ENCODE measurements around the gene STARD5. TPM values are rescaled to one million over a fixed set of nuclear protein-coding genes. Genes with fewer than 3 reads are reported as not detected.

Gene STARD5
- total RNA-seq, 1 donor from 2014 or later: 4.8 TPM

- Histone ChIP-seq H3K27me3 (no peaks in the 10 kb centered on the region), H3K27ac (peak overlapping the region; percentile 26 to 38), H3K36me3 (no peaks in the 10 kb centered on the region), H3K4me1 (peaks cover 0 to 4% of the 10 kb centered on the region in 2 donors), H3K9me3 (no peaks in the 10 kb centered on the region), H3K4me3 (no peak overlapping the region)
- intact Hi-C loops (cut with DNase I): no loop called here
- TF ChIP-seq, protein P1, sequence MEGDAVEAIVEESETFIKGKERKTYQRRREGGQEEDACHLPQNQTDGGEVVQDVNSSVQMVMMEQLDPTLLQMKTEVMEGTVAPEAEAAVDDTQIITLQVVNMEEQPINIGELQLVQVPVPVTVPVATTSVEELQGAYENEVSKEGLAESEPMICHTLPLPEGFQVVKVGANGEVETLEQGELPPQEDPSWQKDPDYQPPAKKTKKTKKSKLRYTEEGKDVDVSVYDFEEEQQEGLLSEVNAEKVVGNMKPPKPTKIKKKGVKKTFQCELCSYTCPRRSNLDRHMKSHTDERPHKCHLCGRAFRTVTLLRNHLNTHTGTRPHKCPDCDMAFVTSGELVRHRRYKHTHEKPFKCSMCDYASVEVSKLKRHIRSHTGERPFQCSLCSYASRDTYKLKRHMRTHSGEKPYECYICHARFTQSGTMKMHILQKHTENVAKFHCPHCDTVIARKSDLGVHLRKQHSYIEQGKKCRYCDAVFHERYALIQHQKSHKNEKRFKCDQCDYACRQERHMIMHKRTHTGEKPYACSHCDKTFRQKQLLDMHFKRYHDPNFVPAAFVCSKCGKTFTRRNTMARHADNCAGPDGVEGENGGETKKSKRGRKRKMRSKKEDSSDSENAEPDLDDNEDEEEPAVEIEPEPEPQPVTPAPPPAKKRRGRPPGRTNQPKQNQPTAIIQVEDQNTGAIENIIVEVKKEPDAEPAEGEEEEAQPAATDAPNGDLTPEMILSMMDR (IDR thresholded peaks at IDR 0.05): no peak
- no peak for DNase-seq (ENCODE audit: low spot score in 2 of 2)
These were observed 27.8 kb downstream of the STARD5 start for GRCh38 chr15:81296186-81296585.

GRCh38 chr15:81295486-81296121, 28.3 kb downstream of the STARD5 start:
- H3K9me3 ChIP-seq: no peaks in the 10 kb centered on the region
- intact Hi-C loops (cut with DNase I): no loop called here
- no peaks in the 10 kb centered on the region for H3K36me3 ChIP-seq
- no peak overlapping the region for H3K27ac ChIP-seq
- no peak overlapping the region for H3K4me3 ChIP-seq
- DNase-seq (ENCODE audit: low spot score in 2 of 2): no peak
- H3K4me1 ChIP-seq: peaks cover 0 to 4% of the 10 kb centered on the region in 2 donors
- no peaks in the 10 kb centered on the region for H3K27me3 ChIP-seq
- TF ChIP-seq, protein P1 (IDR thresholded peaks at IDR 0.05): no peak

- H3K4me1 ChIP-seq: peaks cover 0 to 4% of the 10 kb centered on the region in 2 donors
- intact Hi-C loops (cut with DNase I): no loop called here
- no peaks in the 10 kb centered on the region for H3K9me3 ChIP-seq
- H3K27ac ChIP-seq: no peak overlapping the region
- no peaks in the 10 kb centered on the region for H3K36me3 ChIP-seq
- H3K4me3 ChIP-seq: no peak overlapping the region
- no peak for DNase-seq (ENCODE audit: low spot score in 2 of 2)
- no peaks in the 10 kb centered on the region for H3K27me3 ChIP-seq
- TF ChIP-seq, protein P1 (IDR thresholded peaks at IDR 0.05): no peak
These were observed 29.4 kb downstream of the STARD5 start for GRCh38 chr15:81294516-81294880.

DNA sequence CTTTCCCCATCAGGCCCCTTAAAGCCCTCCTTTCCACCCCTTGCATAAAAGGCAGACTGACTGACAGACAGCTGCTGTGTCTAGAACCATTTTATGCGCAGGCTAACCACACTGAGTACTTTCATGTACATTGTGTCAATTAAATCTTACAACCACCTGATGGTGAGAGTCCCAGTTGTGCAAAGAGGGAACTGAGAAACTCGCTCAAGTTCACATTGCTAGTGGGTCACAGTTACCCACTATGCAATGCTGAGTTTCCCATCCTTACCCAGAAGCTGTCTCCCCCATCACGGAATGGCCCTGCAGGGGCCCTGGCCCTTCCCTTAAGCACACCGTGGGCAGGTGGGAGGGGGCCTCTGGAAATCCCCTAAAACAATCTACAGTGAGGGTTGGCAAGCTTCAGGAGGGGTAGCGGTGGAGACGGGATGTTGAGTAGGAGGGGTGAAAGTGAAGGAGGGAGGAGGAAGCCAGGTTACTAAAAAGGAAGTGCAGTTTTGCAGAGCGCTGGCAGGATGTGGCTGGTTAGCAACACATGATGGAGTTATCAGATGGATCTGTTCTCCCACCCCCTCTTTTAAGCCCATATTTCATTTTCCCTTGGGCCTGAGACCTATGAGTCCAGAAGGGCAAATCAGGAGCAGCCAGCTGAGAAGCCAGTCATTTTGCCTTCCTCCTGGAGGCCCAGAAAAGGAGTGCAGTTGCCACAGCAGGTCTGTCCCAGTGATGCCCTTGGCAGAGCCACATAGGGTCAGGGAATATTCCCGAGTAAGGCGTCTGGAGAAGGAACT, 30.0 kb downstream of the STARD5 start:
- Histone ChIP-seq H3K27me3 (no peaks in the 10 kb centered on the region), H3K9me3 (no peaks in the 10 kb centered on the region), H3K36me3 (no peaks in the 10 kb centered on the region), H3K4me3 (no peak overlapping the region), H3K27ac (no peak overlapping the region), H3K4me1 (peaks cover 0 to 4% of the 10 kb centered on the region in 2 donors)
- DNase-seq (ENCODE audit: low spot score in 2 of 2): peak in 1 of 2 donors; percentile 63
- TF ChIP-seq, protein P1 (IDR thresholded peaks at IDR 0.05): no peak
- intact Hi-C loops (cut with DNase I): no loop called here

DNA sequence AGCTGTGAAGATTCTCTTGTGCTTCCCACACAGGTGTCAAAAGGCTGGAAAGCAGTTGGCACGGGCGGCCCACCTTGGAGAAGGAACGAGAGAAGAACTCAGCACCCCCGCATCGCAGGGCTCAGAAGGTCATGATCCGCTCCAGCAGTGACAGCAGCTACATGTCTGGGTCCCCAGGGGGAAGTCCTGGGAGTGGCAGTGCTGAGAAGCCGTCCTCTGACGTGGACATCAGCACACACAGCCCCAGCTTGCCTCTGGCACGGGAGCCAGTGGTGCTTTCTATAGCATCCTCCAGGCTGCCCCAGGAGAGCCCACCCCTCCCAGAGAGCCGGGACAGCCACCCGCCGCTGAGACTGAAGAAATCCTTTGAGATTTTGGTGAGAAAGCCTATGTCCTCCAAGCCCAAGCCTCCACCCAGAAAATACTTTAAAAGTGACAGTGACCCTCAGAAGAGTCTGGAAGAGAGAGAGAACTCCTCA, 31.4 kb downstream of the STARD5 start:
- Histone ChIP-seq H3K27ac (no peak overlapping the region), H3K4me1 (peaks cover 0 to 3% of the 10 kb centered on the region in 2 donors), H3K4me3 (no peak overlapping the region), H3K9me3 (no peaks in the 10 kb centered on the region), H3K27me3 (no peaks in the 10 kb centered on the region), H3K36me3 (no peaks in the 10 kb centered on the region)
- DNase-seq (ENCODE audit: low spot score in 2 of 2): peak in 1 of 2 donors; percentile 60
- TF ChIP-seq, protein P1 (IDR thresholded peaks at IDR 0.05): no peak
- intact Hi-C loops (cut with DNase I): no loop called here
